ENCODE data around the gene KDM4B. TPM values are rescaled to one million over a fixed set of nuclear protein-coding genes. Genes with fewer than 3 reads are reported as not detected.

The KDM4B gene
- total RNA-seq, 2 donors from 2014 or later: 21.0 to 44.8 TPM

DNA sequence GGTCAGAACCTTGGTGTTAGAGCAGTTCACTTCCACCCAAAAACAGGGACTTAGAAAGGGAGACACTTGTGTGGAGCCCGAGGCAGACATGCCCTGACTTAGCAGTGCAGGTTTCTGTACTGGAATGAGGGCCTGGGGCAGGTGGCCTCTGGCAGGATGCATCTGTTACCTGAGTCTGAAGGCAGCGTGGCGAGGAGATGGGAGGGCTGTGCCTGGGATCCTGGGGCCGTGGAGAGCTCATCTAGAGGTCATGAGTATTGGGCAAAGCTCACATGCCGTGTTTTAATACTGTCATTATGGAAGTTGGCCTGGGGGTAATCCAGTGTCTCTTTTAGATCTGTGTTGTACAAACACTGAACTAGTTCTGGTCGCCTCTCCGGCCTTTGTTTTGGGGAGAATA lies 21.4 kb downstream of the KDM4B start:
- no peak for DNase-seq (ENCODE audit: low spot score in 2 of 2)

DNA sequence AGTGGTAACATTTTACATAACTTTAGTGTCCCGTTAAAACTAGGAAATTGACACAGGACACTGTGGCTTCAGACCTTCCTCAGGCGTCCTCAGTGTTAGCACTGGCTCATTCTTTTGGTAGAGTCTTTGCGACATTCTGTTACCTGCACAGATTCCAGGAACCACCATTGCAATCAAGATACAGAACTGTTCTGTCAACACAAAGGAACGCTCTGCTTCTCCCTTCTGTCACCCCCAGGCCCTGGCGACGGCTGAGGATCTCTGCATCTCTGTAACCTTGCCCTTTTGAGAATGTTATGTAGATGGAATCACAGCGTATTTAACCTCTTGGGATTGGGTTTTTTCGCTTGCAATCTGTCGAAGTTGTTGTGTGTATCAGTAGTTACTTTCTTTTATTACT lies 22.6 kb downstream of the KDM4B start:
- H3K9me3 Mint-ChIP-seq: no peaks in the 10 kb centered on the region
- ATAC-seq (no peak), DNase-seq (ENCODE audit: low spot score in 2 of 2) (no peak)
- H3K27ac Mint-ChIP-seq: no peak overlapping the region
- peaks cover 6 to 19% of the 10 kb centered on the region in 2 donors for H3K36me3 Mint-ChIP-seq

More for the DNA sequence above, 21.4 kb downstream of the KDM4B start:
- no peak for ATAC-seq
- Mint-ChIP-seq H3K9me3 (no peaks in the 10 kb centered on the region), H3K27ac (peak overlapping the region in 1 of 2 donors; percentile 45), H3K36me3 (peaks cover 6 to 19% of the 10 kb centered on the region in 2 donors)

DNA sequence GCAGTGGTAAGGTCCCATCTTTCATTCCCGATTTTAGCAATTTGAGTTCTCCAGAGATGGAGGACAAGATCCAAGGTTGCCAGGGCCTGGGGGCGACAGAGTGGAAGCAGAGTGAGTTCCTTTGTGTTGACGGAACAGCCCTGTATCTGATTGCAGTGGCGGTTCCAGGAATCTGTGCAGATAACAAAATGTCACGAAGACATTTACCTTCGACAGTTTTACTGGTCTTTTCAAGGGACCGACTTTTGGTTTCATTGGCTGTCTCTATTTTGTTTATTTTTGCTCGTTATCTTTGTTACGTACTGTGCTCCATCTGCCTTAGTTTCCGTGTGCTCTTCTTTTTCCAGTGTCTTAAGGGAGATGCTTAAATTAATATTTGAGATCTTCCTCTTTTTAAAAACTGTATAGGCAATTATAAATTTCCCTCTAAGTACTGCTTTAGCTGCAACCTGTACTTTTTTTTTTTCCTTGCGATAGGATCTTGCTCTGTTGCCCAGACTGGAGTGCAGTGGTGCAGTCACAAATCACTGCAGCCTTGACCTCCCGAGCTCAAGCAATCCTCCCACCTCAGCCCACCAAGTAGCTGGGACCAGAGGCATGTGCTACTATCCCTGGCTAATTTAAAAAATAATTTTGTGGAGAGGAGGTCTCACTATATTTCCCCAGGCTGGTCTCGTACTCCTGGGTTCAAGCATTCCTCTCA lies 23.2 kb downstream of the KDM4B start:
- Mint-ChIP-seq H3K9me3 (no peaks in the 10 kb centered on the region), H3K36me3 (peaks cover 6 to 19% of the 10 kb centered on the region in 2 donors), H3K27ac (no peak overlapping the region)
- DNase-seq (ENCODE audit: low spot score in 2 of 2) (no peak), ATAC-seq (no peak)

DNA sequence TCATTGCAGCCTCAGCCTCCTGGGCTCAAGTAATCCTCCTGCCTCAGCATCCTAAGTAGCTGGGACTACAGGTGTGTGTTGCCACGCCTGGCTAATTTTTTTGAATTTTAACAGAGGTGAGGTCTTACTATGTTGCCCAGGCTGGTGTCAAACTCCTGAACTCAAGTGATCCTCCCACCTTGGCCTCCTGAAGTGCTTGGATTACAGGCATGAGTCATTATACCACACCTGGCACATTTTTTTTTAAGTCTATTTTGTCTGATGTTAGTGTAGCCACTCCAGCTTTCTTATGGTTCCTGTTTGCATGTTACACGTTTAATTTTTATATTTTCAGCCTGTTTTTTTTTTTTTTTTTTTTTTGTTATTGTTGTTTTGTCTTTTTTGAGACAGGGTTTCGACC lies 24.8 kb downstream of the KDM4B start:
- DNase-seq (ENCODE audit: low spot score in 2 of 2) (no peak), ATAC-seq (no peak)
- peaks cover 6 to 19% of the 10 kb centered on the region in 2 donors for H3K36me3 Mint-ChIP-seq
- no peaks in the 10 kb centered on the region for H3K9me3 Mint-ChIP-seq
- no peak overlapping the region for H3K27ac Mint-ChIP-seq

DNA sequence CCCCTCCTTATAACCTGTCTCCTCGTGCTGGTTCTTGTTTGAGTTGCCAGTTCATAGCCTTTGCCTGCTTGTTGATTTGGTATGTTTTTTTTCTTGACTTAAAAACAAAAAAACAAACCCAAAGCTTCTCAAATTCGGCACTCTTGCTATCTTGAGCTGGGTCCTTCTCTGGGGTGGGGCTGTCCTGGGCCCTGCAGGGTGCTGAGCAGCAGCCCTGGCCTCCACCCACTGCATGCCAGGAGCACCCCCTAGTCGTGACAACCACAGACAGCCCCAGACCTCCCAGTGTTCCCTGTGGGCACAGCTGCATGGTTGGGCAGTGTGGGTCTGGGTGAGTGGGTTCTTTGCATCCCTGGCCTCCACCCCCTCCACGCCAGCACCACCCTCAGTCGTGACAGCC lies 27.8 kb downstream of the KDM4B start:
- H3K27ac Mint-ChIP-seq: no peak overlapping the region
- H3K36me3 Mint-ChIP-seq: peaks cover 6 to 9% of the 10 kb centered on the region in 2 donors
- DNase-seq (ENCODE audit: low spot score in 2 of 2) (no peak), ATAC-seq (no peak)
- H3K9me3 Mint-ChIP-seq: no peaks in the 10 kb centered on the region

DNA sequence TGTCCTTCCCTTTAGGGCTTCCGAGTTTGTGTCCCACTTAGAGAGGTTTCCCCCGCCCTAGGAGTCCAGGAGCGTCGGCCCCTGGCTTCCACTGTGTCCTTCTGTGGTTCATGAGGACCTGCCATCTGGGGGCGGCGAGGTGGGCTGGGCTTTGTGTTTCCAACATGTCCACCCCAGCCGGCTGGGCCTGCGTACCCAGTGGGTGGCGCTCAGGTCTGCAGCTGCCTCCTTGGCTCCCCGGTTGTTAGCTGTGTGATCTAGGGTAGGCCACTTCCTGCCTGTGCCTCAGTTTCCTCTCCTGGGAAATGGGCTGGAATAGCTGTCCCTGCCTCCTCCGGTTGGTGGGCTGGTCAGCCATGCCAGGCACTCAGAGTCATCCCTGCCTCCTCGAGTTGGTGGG lies 28.4 kb downstream of the KDM4B start:
- Mint-ChIP-seq H3K9me3 (no peaks in the 10 kb centered on the region), H3K27ac (no peak overlapping the region), H3K36me3 (peaks cover 4 to 7% of the 10 kb centered on the region in 2 donors)
- DNase-seq (ENCODE audit: low spot score in 2 of 2) (no peak), ATAC-seq (no peak)

DNA sequence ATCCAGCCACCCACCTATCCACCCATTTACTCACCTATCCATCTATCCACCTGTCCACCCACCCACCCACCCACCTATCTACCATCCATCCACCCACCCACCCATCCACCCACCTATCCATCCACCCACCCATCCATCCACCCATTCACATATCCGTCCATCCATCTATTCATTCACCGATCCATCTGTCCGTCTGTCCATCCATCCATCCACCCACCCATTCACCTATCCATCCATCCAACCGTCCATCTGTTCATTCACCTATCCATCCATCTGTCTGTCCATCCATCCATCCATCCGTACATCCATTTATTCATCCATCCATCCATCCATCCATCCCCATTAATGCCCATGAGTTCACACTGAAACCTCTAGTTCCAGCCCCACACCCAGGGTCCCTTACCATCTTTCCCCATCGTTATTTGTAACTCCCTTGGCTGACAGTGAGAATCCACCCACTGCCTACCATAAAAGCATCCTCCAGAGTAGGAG lies 31.3 kb downstream of the KDM4B start:
- no peak overlapping the region for H3K27ac Mint-ChIP-seq
- no peaks in the 10 kb centered on the region for H3K9me3 Mint-ChIP-seq
- DNase-seq (ENCODE audit: low spot score in 2 of 2) (no peak), ATAC-seq (no peak)
- no peaks in the 10 kb centered on the region for H3K36me3 Mint-ChIP-seq

DNA sequence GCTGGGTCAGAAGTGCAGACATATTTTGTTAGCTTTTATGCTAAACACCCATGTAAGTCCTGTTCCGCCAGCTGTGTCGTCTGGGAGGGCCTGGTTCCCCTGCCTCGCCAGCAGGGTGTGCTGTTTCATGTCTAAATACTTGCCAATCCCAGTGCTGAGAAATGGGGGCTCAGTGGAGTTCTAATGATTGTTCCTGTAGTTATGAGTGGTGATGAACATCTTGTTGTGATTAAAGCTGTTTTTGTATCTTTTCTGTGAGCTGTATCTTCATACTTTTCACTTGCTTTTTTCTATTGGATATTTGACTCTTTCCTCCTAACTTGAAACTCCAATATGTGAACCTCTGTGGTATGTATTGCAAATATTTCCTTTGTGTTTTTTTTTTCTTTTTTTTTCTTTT lies 32.7 kb downstream of the KDM4B start:
- DNase-seq (ENCODE audit: low spot score in 2 of 2) (peak in 1 of 2 donors; percentile 45), ATAC-seq (peak in 1 of 2 donors; percentile 64)
- H3K36me3 Mint-ChIP-seq: no peaks in the 10 kb centered on the region
- H3K9me3 Mint-ChIP-seq: no peaks in the 10 kb centered on the region
- H3K27ac Mint-ChIP-seq: peak overlapping the region in 1 of 2 donors; percentile 31

DNA sequence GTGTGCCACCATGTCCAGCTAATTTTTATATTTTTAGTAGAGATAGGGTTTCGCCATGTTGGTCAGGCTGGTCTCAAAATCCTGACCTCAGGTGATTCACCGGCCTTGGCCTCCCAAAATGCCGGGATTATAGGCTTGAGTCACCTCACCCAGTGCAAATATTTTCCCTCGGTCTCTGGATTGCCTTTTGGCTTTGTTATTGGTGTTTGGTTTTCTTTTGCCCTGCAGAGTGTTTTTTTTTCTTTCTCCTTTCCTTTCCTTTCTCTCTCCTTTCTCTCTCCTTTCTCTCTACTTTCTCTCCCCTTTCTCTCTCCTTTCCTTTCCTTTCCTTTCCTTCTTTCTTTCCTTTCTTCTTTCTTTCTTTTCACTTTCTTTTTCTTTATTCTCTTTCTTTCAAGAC lies 33.2 kb downstream of the KDM4B start:
- peaks cover 2% of the 10 kb centered on the region in 2 donors for H3K9me3 Mint-ChIP-seq
- ATAC-seq (no peak), DNase-seq (ENCODE audit: low spot score in 2 of 2) (no peak)
- H3K27ac Mint-ChIP-seq: peak overlapping the region in 1 of 2 donors; percentile 53
- H3K36me3 Mint-ChIP-seq: peaks cover 2% of the 10 kb centered on the region in 2 donors

DNA sequence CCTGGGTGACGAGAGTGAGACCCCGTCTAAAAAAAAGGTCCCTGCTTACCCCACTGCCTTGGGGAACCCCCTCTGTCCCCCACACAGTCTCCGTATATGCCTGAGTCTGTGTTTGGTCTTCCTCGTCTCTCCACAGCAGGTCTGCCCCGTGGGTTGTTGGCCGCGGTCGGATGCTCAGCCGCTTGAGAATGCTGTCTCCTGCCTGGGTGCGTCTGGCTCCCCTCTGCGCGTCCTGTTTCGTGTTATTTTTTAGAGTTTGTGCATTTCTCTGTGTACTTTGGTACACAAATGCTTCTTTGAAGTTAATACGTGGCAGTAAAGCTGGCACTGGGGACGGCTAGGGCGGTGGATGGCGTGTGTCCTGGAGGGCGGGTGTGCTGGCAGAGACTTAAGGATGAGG lies 34.9 kb downstream of the KDM4B start:
- ATAC-seq: no peak
- DNase-seq (ENCODE audit: low spot score in 2 of 2): no peak
- Mint-ChIP-seq H3K9me3 (peaks cover 4 to 5% of the 10 kb centered on the region in 2 donors), H3K36me3 (peaks cover 14 to 16% of the 10 kb centered on the region in 2 donors), H3K27ac (no peak overlapping the region)

DNA sequence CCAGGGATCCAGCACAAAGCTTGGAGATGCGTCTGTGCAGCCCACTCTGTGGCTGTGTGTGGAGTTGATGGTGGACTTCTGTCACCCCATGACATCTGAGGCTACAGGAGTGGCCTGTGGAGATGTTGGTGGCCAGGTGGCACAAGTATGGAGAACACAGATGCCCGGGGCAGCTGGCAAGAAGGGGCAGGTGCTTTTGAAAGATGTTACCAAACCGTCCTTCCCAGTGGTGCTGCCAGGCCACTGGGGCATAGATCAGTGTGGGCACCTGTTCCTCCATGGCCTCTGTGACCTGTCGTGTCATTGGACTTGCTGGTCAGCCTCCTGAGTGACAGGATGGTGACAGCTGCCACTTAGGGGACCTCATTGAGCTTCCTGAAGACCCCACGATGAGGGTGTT lies 36.2 kb downstream of the KDM4B start:
- Mint-ChIP-seq H3K9me3 (peaks cover 4 to 5% of the 10 kb centered on the region in 2 donors), H3K36me3 (peaks cover 14 to 16% of the 10 kb centered on the region in 2 donors)
- DNase-seq (ENCODE audit: low spot score in 2 of 2): no peak

DNA sequence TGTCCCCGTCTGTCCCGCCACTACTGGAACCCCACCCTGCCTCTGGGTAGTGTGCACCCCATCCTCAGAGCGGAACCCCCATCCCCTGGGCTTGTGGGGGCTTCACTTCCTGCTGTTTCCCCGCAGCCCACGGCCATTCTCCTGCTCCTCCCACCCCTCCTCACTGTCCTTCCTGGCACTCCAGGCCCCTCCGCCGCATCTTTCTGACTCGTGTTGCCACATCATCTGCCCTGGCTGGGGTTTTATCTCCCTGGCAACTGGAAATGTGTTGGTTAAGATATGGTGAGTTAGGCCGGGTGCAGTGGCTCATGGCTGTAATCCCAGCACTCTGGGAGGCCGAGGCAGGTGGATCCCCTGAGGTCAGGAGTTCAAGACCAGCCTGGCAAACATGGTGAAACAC lies 37.3 kb downstream of the KDM4B start:
- peaks cover 4 to 5% of the 10 kb centered on the region in 2 donors for H3K9me3 Mint-ChIP-seq
- H3K27ac Mint-ChIP-seq: no peak overlapping the region
- H3K36me3 Mint-ChIP-seq: peaks cover 14 to 16% of the 10 kb centered on the region in 2 donors
- DNase-seq (ENCODE audit: low spot score in 2 of 2) (no peak), ATAC-seq (no peak)

More for the DNA sequence above, 36.2 kb downstream of the KDM4B start:
- H3K27ac Mint-ChIP-seq: no peak overlapping the region
- ATAC-seq: no peak

DNA sequence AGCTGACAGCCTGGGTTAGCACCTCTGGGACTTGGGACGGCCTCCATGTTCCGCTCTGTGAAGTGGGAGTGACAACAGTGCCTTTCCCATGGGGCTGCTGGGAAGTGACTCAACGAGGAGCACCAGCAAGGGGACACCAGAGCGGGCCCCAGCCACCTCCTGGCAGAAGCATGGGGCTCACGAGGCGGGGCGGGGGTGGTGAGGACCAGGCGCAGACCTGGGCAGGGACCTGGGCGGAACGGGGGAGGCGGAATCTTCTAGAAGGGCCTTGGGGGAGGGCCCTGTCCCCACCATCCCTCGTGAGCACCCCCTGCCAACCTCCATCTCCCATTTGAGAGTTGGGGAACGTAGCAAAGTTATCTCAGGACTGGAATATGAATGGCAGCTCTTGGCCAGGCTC lies 37.9 kb downstream of the KDM4B start:
- H3K9me3 Mint-ChIP-seq: peaks cover 4 to 5% of the 10 kb centered on the region in 2 donors
- H3K36me3 Mint-ChIP-seq: peaks cover 14 to 16% of the 10 kb centered on the region in 2 donors
- ATAC-seq (no peak), DNase-seq (ENCODE audit: low spot score in 2 of 2) (no peak)
- H3K27ac Mint-ChIP-seq: no peak overlapping the region

DNA sequence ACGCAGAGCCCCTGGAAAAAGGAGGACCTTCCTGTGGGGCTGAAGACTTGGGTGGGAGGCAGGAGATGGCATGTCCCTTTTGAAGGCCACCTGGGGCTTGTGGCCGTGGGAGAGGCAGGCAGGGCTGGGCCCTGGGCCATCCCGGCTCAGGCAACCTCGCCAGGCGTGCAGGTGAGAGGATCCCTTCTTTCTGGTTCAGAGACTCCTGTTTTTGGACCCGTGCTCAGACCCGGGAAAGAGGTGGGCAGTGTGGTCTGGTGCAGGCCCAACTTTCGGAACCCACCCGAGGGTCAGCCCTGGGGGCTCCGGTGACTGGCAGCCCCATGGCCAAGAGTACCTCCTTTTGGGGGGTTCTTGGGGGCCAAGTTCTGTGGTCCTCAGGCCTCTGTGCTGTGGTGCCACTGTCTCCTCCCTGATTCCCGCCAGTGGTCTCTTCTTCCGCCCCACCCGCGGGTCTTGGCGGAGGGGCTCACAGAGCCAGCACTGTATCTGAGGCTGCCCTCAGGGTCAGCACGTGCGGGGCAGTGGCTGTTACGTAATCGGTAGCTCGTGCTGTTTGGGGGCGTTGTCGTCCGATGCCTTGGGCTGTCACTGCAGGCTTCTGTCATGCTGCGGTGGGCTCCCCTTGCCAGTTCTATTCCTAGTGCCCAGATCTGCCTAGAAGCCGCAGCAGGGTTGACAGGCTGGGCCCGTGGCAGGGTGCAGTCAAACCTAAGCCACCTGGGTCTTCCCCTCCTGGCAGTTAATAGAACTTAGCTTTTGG lies 42.7 kb downstream of the KDM4B start:
- Mint-ChIP-seq H3K9me3 (peaks cover 4 to 5% of the 10 kb centered on the region in 2 donors), H3K36me3 (peaks cover 14 to 16% of the 10 kb centered on the region in 2 donors), H3K27ac (no peak overlapping the region)
- no peak for ATAC-seq
- DNase-seq (ENCODE audit: low spot score in 2 of 2): no peak

DNA sequence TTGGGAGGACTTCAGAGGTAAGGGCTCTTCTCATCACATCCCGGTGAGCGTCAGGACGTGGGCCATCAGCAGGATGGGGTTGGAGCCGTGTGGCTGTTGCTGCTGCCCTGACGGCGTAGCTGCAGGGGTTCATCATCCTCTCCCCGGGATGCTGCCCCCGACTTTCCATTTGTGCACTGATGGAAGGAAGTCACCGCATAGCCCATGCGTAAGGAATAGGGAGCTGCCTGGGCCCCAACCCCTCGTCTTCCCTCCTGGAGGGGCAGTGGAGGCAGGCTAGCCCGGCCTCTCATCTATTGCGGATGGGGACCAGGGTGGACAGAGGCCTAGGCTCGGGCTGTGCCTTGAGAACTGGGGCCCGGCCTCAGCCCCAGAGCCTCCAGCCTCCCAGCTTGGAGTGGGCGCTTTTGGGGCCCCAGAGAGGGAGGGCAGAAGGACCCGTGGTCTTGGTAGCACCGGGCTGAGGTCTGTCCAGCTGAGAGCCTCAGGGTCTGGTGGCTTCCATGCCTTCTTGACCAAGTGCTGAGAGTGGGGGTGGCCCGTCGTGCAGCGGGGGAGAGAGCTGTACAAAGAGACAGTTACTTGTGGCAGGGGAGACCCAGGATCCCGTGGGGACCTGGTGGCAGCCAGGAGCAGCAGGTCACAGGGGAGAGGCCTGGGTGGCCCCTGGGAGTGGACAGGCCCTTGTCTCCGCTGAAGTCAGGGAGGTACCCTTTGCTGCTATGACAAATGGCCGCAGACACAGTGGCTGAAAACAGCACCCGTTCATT lies 44.0 kb downstream of the KDM4B start:
- H3K9me3 Mint-ChIP-seq: no peaks in the 10 kb centered on the region
- H3K36me3 Mint-ChIP-seq: peaks cover 4 to 6% of the 10 kb centered on the region in 2 donors
- H3K27ac Mint-ChIP-seq: peak overlapping the region in 1 of 2 donors; percentile 11
- DNase-seq (ENCODE audit: low spot score in 2 of 2) (no peak), ATAC-seq (no peak)

DNA sequence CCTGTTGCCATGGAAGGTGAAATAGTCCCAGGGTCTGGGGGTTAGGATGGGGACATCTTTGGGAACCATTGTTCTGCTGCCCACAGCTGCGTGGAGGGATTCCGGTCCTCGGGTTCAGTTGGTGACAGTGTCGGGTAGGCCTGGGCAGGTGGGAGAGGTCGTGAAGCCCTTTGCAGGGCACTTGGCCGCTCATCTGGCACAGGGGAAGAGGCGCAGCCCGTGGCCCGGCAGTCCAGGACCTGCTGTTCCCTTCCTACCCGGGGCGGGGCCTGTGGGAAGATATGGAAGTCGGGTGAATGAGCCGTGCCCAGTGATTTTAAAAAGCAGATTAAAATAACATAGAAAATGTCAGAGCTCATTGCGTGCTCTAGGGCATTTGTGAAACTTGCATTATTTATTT lies 44.8 kb downstream of the KDM4B start:
- DNase-seq (ENCODE audit: low spot score in 2 of 2) (no peak), ATAC-seq (no peak)
- Mint-ChIP-seq H3K9me3 (no peaks in the 10 kb centered on the region), H3K27ac (no peak overlapping the region), H3K36me3 (no peaks in the 10 kb centered on the region)

DNA sequence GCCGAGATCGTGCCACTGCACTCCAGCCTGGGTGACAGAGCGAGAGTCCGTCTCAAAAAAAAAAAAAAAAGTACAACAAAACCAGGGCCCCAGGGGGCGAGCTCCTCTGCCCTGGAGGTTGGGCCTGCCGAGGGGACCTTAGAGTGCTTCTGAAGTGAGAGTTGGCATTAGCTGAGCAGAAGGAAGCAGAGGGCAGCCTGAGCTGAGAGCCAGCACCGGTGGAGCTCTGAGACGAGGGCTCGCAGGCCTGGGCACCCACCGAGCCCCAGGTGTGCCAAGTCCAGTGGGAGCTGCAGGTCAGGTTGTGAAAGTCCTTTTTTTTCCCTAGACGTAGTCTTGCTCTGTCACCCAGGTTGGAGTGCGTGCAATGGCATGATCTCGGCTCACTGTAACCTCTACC lies 46.0 kb downstream of the KDM4B start:
- DNase-seq (ENCODE audit: low spot score in 2 of 2): no peak
- no peak overlapping the region for H3K27ac Mint-ChIP-seq
- no peak for ATAC-seq
- H3K36me3 Mint-ChIP-seq: no peaks in the 10 kb centered on the region
- no peaks in the 10 kb centered on the region for H3K9me3 Mint-ChIP-seq
